GM23248 (cell line): ENCODE data around the gene WNT1.

Experiments used
- EZH2 ChIP-seq: fragments of 200-600 bp; sonication (generic); IDR thresholded peaks from 2 replicates; pipeline ENCODE4 v1.6.1; 2018; ENCODE audit warnings: antibody characterized with exemption, mild to moderate bottlenecking; ENCODE audit not compliant: insufficient read depth, poor library complexity, severe bottlenecking
- EZH2phosphoT487 ChIP-seq: fragments of 200-600 bp; sonication (generic); IDR thresholded peaks from 2 replicates; pipeline ENCODE4 v1.6.1; 2018; ENCODE audit warnings: antibody characterized with exemption, moderate library complexity, mild to moderate bottlenecking, low read depth; ENCODE audit not compliant: insufficient read depth

- TF ChIP-seq EZH2 (no peak), EZH2phosphoT487 (no peak)
Observed at GRCh38 chr12:48998497-48999353, 20.6 kb downstream of the WNT1 start.
